HG02798 (cell line): ENCODE data around the gene CFHR4.
"Not testable (repeated sequence)": the region's sequence is repeated elsewhere in the genome, so short reads cannot be mapped to it uniquely, and the experiment has no call there.

ENCODE experiments used
- ATAC-seq: cut with Tn5 transposase; IDR thresholded peaks from one replicate; pipeline ENCODE4 v1.9.1; 2021; ENCODE audit warnings: mild to moderate bottlenecking; ENCODE audit not compliant: unreplicated experiment, poor library complexity

Gene CFHR4

GRCh38 chr1:196887515-196888239 lies at the start of gene CFHR4:
Gene CFHR4, plus strand, starts transcription at chr1:196888052. Its CDS starts 99 bp downstream, at chr1:196888151.
- ATAC-seq: peak; percentile 78

DNA sequence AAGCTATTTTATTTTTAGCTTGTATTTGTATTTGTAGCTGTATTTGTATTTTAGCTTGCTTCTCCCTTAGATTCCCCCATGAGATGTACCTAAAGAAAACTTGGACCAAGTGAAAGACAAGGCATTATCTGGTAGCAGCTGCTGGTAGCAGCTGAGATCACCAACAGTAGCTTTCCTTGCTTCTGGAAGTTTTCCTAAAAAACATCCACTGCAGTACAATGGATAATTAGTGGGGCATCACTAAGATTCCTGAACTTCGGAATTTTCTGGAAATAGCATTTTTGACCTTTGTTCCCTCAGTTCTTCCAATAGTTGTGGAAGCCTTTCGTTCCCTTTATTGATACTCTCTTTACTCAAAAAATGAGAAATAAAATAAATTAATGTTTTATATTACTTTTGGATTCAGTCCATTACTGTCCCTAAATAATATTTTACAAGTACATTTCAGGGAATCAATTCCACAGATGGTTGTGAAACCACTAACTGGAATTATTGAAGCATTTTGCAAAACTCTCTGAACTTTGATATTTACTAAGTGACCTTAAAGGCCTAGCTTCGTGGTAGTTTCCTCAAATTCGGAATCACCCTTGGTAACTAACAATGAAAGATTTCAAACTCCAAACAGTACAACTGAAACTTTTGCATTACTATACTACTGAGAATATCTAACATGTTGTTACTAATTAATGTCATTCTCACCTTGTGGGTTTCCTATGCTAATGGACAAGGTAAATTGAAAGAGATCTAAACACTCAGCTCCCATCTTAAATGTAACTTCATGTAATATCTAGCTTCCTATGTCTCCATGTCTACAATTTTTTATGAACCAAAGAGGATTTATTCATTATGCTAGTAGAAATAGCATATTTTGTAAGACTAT lies 38.0 kb upstream of the CFHR4 start:
- not testable (repeated sequence) for ATAC-seq

DNA sequence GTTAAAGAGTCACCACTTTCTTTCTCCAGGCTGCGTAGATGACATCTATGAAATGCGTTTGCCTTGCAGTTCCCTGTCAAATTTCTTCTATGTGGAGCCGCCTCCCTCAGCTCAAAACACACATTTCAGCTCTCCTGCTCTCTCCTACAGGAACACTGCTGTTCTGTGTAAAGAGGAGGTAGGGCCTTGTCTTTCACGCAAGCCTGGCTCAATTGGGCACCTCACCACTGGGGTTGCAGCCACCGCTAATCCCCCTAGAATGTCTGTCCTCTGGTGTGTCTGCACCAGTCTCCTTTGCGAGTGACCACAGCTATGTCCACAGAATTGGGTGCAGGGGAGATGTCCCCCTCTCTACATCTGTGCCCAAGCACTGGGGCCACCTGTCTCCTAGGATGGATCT lies 31.8 kb upstream of the CFHR4 start:
- ATAC-seq: no peak

GRCh38 chr1:196857188-196857587 lies 30.7 kb upstream of the CFHR4 start:
- ATAC-seq: no peak

DNA sequence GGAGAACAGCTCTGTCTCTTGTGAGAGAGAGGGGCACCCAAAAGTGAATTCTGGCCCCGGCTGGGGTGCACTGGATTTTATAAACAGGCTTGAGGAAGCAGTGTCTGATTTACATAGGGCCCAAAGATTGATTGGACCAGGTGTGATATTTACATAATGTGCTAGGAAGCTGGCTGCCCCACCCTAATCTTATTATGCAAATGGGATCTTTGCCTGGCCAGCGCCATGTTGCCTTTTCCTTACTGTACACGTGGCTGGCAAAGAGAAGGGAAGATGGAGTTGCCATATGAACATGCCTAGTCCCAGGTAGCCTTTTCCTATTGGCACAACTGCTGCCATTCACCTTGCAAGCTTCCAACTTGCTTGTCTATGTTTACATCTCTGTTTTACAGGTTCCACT lies 29.0 kb upstream of the CFHR4 start:
- ATAC-seq: no peak

DNA sequence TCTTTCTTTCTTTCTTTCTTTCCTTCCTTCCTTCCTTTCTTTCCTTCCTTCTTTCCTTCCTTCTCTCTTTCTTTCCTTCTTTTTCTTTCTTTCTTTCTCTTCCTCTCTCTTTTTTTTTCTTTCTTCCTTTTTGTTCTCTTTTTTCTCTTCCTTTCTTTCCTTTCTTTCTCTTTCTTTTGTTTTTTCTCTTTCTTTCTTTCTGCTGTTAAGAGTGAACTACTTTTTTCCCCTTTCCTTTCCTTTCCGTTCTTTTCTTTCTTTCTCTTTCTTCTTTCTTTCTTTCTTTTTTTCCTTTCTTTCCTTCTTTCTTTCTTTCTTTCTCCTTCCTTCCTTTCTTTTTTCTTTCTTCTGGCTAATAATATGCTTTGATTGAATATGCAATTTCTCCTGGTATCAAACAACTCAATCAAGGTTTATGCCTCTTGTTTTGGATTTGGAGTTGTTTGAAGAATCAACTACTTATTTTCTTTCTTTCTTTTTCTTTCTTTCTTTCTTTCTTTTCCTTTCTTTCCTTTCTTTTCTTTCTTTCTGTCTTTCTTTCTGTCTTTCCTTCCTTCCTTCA lies 27.4 kb upstream of the CFHR4 start:
- ATAC-seq: no peak

DNA sequence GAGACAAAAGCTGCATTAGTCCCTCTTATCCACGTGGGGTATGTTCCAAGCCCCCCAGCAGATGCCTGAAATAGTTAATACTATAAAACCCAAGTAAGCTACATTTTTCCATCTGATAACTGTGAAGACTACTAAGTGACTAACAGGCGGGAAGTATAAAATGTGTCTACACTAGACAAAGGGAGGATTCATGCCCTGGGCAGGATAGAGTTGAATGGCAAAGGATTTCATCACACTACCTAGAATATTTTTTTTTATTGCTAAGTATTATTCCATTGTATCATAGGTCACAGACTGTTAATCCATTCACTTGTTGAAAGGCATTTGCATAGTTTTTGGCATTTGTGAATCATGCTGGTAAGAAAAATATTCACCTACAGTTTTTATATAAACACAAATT lies 26.4 kb upstream of the CFHR4 start:
- ATAC-seq: no peak

- no peak for ATAC-seq
These were observed 20.9 kb upstream of the CFHR4 start for GRCh38 chr1:196866974-196867373.

GRCh38 chr1:196873385-196873784 lies 14.5 kb upstream of the CFHR4 start:
- no peak for ATAC-seq

GRCh38 chr1:196875935-196876334 lies 11.9 kb upstream of the CFHR4 start:
- ATAC-seq: no peak

GRCh38 chr1:196877964-196878363 lies 9.9 kb upstream of the CFHR4 start:
- no peak for ATAC-seq

DNA sequence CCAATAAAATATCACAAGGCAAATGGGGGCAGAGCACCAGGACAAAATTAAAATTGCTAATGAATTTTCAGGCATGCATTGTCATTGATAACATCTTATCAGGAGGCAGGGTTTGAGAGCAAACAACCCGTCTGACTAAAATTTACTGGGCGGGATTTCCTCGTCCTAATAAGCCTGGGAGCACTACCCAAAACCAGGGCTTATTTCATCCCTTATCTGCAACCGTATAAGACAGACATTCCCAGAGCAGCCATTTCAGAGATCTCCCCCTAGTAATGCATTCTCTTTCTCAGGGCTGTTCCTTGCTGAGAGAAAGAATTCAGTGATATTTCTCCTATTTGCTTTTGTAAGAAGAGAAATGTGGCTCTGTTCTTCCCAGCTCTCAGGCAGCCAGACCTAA lies 1.3 kb upstream of the CFHR4 start:
- ATAC-seq: not testable (repeated sequence)

DNA sequence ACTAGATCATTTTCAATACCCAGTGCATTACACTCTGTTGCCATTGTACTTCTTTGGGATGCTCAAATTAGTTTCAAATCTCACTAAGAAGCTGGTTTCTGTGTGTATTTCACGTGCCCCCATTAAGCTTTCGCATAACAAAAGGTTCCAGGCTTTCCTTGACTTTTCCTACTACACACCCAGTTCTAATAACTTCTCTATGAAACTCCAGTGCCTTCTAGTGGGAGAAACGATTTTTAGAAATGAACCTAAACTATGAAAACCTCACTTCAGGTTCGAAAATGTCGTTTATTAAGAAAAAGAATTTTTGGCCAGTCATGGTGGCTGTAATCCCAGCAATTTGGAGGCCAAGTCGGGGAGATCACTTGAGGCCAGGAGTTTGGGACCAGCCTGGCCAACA lies 2.8 kb downstream of the CFHR4 start:
- no peak for ATAC-seq

GRCh38 chr1:196891251-196891650 lies 3.4 kb downstream of the CFHR4 start:
- ATAC-seq: no peak

DNA sequence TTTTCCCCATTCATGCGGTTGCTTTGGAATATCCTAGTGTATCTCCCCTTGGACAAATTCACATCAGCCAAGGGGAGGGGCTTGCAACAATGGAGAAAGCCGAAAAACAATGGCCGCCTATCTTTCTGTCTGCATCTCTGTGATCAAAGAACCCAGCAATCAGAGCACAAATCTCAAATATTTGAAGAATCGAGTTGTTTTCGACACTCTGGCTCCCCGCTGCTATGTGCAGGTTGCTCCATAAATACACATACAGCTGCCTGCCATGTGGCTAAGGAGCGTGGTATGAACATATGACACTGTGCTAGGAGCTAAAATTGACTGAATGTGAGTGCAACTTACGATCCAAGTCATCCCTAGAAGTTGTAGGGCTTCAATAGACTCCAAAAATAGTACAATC lies 8.5 kb downstream of the CFHR4 start:
- no peak for ATAC-seq

GRCh38 chr1:196897158-196897828 lies 9.4 kb downstream of the CFHR4 start:
- ATAC-seq: no peak

DNA sequence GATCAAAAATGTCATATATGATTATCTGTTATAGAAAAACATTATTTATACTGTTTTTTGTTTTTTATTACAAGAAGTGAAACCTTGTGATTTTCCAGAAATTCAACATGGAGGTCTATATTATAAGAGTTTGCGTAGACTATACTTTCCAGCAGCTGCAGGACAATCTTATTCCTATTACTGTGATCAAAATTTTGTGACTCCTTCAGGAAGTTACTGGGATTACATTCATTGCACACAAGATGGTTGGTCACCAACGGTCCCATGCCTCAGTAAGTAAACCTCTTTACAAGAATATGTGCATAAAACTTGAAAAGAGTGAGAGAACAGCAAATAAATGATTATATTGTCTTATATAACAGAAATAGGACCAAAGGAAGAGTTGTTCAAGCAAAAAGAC lies 14.5 kb downstream of the CFHR4 start:
- no peak for ATAC-seq

- no peak for ATAC-seq
These were observed 22.4 kb downstream of the CFHR4 start for GRCh38 chr1:196910215-196910614.

DNA sequence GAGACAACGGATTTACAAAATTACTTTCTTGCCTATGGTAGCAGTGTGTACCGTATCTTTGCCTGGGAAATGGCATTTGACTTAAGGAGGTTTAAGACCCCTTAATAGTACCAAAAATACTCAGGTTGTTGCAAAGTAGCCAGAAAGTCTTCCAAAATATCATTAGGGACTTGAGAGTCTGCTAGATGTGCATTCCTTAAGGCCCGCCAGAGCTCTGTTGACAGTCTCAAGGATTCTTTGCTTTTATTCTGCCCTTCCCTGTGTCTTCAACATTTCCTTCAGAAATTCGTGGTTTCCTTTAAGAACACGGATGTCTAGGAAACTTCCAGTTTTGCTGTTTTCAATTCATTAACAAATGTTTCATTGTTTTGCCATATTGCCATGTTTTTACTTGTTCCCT lies 24.4 kb downstream of the CFHR4 start:
- ATAC-seq: not testable (repeated sequence)

DNA sequence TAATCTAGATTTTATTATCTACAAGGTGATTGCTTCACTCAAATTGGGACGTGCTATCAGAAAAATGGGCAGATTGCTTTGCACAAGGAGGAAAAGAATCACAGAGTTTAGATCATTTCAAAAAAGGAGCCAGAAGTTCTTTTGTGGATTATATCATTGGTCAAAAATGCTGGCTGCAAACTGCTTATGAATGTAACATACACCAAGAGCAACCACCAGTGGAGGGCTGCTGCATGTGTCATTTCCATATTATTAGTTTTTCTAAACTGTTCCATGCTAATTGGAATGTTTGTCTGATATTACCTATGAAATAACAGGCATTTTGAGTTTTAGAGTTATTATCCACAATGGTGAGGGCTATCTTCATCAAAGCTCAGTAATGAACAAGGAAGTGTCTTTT lies 39.0 kb downstream of the CFHR4 start:
- ATAC-seq: not testable (repeated sequence)

- not testable (repeated sequence) for ATAC-seq
These were observed 45.0 kb downstream of the CFHR4 start for GRCh38 chr1:196932853-196933252.
